Upper lobe of left lung (tissue), 4 donors: ENCODE data around the gene PPP1R37.

Experiments
- CTCF ChIP-seq, 6 experiments: fragments of 450-650 bp in 4 of 6; fragments of 200-600 bp in 2 of 6; sonication (generic) in 2 of 6; IDR thresholded peaks; one replicate each; pipeline ENCODE4 v1.5.1; 2016 to 2019; ENCODE audit warnings: antibody characterized with exemption in 6 of 6
- EP300 ChIP-seq, 4 donors: sonication (generic); formaldehyde crosslinking; IDR thresholded peaks; one replicate each; pipeline ENCODE4 v1.5.1; 2017; ENCODE audit warnings: antibody characterized with exemption in 4 of 4, control low read depth in 2 of 4
- POLR2A ChIP-seq, 4 donors: fragments of 450-650 bp; IDR thresholded peaks; one replicate each; pipeline ENCODE4 v1.5.1; 2016 to 2017; ENCODE audit warnings: antibody characterized with exemption in 4 of 4, mild to moderate bottlenecking in 2 of 4
- POLR2AphosphoS5 ChIP-seq, 2 donors: sonication (generic); formaldehyde crosslinking; IDR thresholded peaks; one replicate each; pipeline ENCODE4 v1.5.1; 2017; ENCODE audit warnings: antibody characterized with exemption in 2 of 2

DNA sequence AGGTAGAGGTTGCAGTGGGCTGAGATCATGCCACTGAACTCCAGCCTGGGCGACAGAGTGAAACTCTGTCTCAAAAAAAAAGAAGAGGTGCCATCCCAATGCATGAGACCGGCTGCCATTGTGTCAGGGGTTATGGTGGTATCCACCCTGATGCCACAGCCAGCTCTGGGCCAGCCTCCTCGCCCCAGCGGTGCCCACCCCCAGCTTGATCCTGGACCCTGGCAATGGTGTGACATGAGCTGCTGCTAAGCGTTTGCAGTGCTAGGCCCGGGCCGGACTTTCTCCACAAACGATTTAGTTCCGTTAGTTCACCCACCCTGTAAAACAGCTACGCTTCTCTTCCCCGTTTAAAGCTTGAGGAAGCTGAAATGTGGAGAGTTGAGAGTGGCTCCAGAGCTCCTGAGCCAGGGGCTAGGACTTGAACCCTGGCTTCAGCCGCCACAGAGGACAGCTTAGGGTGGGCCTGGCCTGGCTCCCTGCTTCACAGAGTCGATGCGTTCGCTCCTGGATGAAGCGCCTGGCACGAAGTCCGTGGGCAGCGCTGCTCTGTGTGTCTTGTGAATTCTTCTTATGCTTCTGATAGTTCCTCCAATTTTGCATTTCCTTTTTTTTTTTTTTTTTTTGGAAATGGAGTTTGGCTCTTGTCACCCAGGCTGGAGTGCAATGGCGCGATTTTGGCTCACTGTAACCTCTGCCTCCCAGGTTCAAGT lies 42.4 kb downstream of the PPP1R37 start:
- TF ChIP-seq CTCF (IDR thresholded peaks at IDR 0.05) (no peak), POLR2A (IDR thresholded peaks at IDR 0.05) (no peak), EP300 (IDR thresholded peaks at IDR 0.05) (no peak), POLR2AphosphoS5 (IDR thresholded peaks at IDR 0.05) (no peak)
